Cardiac muscle cell (in vitro differentiated cells and primary cell): ENCODE data around the gene RPP14. TPM values are rescaled to one million over a fixed set of nuclear protein-coding genes. Genes with fewer than 3 reads are reported as not detected.
"Not testable (repeated sequence)": the region's sequence is repeated elsewhere in the genome, so short reads cannot be mapped to it uniquely, and the experiment has no call there.

Experiments used
- DNase-seq, 2 donors: peaks; one replicate each; pipeline versions ENCODE4 v3.0.0 to v3.0.0-alpha.2; 2010 to 2017; ENCODE audit warnings: low read depth in 1 of 2, low spot score in 1 of 2
- H3K27ac ChIP-seq: fragments of 200-600 bp; sonication (generic); 2 replicates; pipeline ENCODE4 v1.5.1; 2016
- H3K27me3 ChIP-seq: fragments of 200-600 bp; sonication (generic); 2 replicates; pipeline ENCODE4 v1.6.0; 2016; ENCODE audit warnings: control low read depth
- H3K36me3 ChIP-seq: fragments of 200-600 bp; sonication (generic); 2 replicates; pipeline ENCODE4 v1.5.1; 2016; ENCODE audit warnings: control low read depth
- H3K4me1 ChIP-seq: fragments of 200-600 bp; sonication (generic); 2 replicates; pipeline ENCODE4 v1.8.1; 2017; ENCODE audit warnings: low read depth, mild to moderate bottlenecking, mixed run types
- H3K4me3 ChIP-seq: fragments of 200-600 bp; sonication (generic); 2 replicates; pipeline ENCODE4 v1.5.1; 2016; ENCODE audit warnings: mild to moderate bottlenecking
- H3K9me3 ChIP-seq: fragments of 200-600 bp; sonication (generic); 2 replicates; pipeline ENCODE4 v1.5.1; 2017; ENCODE audit warnings: low read depth, mild to moderate bottlenecking, control low read depth
- CTCF ChIP-seq: IDR thresholded peaks from 2 replicates; pipeline ENCODE4 v1.5.1; 2012; ENCODE audit warnings: low read depth, mild to moderate bottlenecking, low read length
- polyA plus RNA-seq: library from polyadenylated mRNA; unstranded; fragments of >200 nt; fragmentation: Nextera tagmentation; extraction: Ambion mirVana; gene quantifications from 2 replicates; pipeline ENCODE4 v1.2.1, GENCODE V29; 2016
- total RNA-seq: library from RNA; depleted of rRNA; stranded (reverse); fragments of >200 nt; gene quantifications from 2 replicates; pipeline ENCODE4 v1.2.3, GENCODE V29; 2016

RPP14 gene
- total and polyA plus RNA-seq, 2 experiments from 2014 or later = 11.1 to 14.2 TPM

- DNase-seq = no peak
- Histone ChIP-seq H3K4me3 (no peak overlapping the region), H3K4me1 (peaks cover 3% of the 10 kb centered on the region), H3K36me3 (peaks cover 3% of the 10 kb centered on the region), H3K27ac (no peak overlapping the region), H3K27me3 (no peaks in the 10 kb centered on the region), H3K9me3 (no peaks in the 10 kb centered on the region)
- no peak for TF ChIP-seq CTCF
Observed at GRCh38 chr3:58287354-58287753, 18.7 kb upstream of the RPP14 start.

GRCh38 chr3:58288011-58288728 lies 17.9 kb upstream of the RPP14 start:
- DNase-seq = no peak
- no peak for TF ChIP-seq CTCF
- H3K27ac ChIP-seq = no peak overlapping the region

GRCh38 chr3:58288964-58289613 lies 17.0 kb upstream of the RPP14 start:
- not testable (repeated sequence) for H3K27ac ChIP-seq, H3K4me3 ChIP-seq, H3K9me3 ChIP-seq, H3K27me3 ChIP-seq, H3K4me1 ChIP-seq, H3K36me3 ChIP-seq, DNase-seq

More at GRCh38 chr3:58288011-58288728, 17.9 kb upstream of the RPP14 start:
- H3K27me3 ChIP-seq = no peaks in the 10 kb centered on the region
- H3K9me3 ChIP-seq = no peaks in the 10 kb centered on the region
- peaks cover 3% of the 10 kb centered on the region for H3K36me3 ChIP-seq
- H3K4me3 ChIP-seq = no peak overlapping the region
- peaks cover 3% of the 10 kb centered on the region for H3K4me1 ChIP-seq

- H3K27me3 ChIP-seq, H3K27ac ChIP-seq, DNase-seq, H3K4me1 ChIP-seq, H3K9me3 ChIP-seq, H3K36me3 ChIP-seq, H3K4me3 ChIP-seq: not testable (repeated sequence)
Observed at GRCh38 chr3:58290446-58290845, 15.6 kb upstream of the RPP14 start.

- no peaks in the 10 kb centered on the region for H3K4me1 ChIP-seq
- TF ChIP-seq CTCF = no peak
- H3K4me3 ChIP-seq = no peak overlapping the region
Observed at GRCh38 chr3:58291671-58292338, 14.2 kb upstream of the RPP14 start.

GRCh38 chr3:58292866-58293265 lies 13.2 kb upstream of the RPP14 start:
- no peak overlapping the region for H3K27ac ChIP-seq
- no peak for DNase-seq
- no peaks in the 10 kb centered on the region for H3K9me3 ChIP-seq
- no peaks in the 10 kb centered on the region for H3K27me3 ChIP-seq
- H3K36me3 ChIP-seq = no peaks in the 10 kb centered on the region
- H3K4me3 ChIP-seq = no peak overlapping the region
- no peak for TF ChIP-seq CTCF
- H3K4me1 ChIP-seq = no peaks in the 10 kb centered on the region

More at GRCh38 chr3:58291671-58292338, 14.2 kb upstream of the RPP14 start:
- Histone ChIP-seq H3K9me3 (no peaks in the 10 kb centered on the region), H3K36me3 (no peaks in the 10 kb centered on the region), H3K27me3 (no peaks in the 10 kb centered on the region), H3K27ac (no peak overlapping the region)
- DNase-seq = no peak
